Endothelial cell of umbilical vein (primary cell): ENCODE results near the gene HECW1.

Source experiments
- CTCF ChIP-seq, 2 donors: IDR thresholded peaks; 1 replicate in 1 of 2; 2 replicates in 1 of 2; pipeline ENCODE4 v1.5.1; 2011; ENCODE audit warnings: low read length in 2 of 2, mild to moderate bottlenecking in 2 of 2, moderate library complexity in 2 of 2, control low read depth in 1 of 2, inconsistent platforms in 1 of 2, low read depth in 1 of 2; ENCODE audit not compliant: insufficient read depth in 1 of 2; ENCODE audit errors: extremely low read depth in 1 of 2
- MAX ChIP-seq: IDR thresholded peaks from 2 replicates; pipeline ENCODE4 v1.6.1; 2011; ENCODE audit not compliant: insufficient read depth, insufficient read length
- POLR2A ChIP-seq: IDR thresholded peaks from 2 replicates; pipeline ENCODE4 v1.6.1; 2012; ENCODE audit warnings: low read depth, mild to moderate bottlenecking, control low read depth, low read length

- no peak for TF ChIP-seq POLR2A
- TF ChIP-seq CTCF (IDR thresholded peaks at IDR 0.05; ENCODE audit: extremely low read depth in 1 of 2, insufficient read depth in 1 of 2, low read depth in 1 of 2, low read length in 2 of 2): no peak
- no peak for TF ChIP-seq MAX
Measured at GRCh38 chr7:43249823-43250145, 137.3 kb downstream of the HECW1 start.
